Ecto neural progenitor cell (in vitro differentiated cells): ENCODE data around the gene ICAM1.

Experiments
- DNase-seq: peaks from one replicate; pipeline ENCODE4 v3.0.0-alpha.2; 2018; ENCODE audit warnings: low spot score

ICAM1 gene

DNA sequence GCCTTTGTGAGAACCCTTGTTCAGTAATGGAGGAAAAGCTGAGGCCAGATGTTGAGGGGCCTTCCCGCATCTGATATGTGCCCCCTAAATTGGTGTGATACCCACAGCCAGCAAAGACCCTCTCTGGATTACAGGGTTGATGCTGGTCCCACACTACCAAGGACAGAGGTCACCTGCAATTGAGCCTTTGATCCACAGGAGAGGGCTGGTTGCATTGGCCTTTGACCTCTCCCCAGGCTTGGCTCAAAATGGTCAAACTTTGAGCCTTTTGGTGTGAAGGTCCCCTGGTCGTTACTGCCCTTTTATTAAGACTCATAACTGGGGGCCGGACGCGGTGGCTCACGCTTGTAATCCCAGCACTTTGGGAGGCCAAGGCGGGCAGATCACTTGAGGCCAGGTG, 27.3 kb upstream of the ICAM1 start:
- DNase-seq = no peak

DNA sequence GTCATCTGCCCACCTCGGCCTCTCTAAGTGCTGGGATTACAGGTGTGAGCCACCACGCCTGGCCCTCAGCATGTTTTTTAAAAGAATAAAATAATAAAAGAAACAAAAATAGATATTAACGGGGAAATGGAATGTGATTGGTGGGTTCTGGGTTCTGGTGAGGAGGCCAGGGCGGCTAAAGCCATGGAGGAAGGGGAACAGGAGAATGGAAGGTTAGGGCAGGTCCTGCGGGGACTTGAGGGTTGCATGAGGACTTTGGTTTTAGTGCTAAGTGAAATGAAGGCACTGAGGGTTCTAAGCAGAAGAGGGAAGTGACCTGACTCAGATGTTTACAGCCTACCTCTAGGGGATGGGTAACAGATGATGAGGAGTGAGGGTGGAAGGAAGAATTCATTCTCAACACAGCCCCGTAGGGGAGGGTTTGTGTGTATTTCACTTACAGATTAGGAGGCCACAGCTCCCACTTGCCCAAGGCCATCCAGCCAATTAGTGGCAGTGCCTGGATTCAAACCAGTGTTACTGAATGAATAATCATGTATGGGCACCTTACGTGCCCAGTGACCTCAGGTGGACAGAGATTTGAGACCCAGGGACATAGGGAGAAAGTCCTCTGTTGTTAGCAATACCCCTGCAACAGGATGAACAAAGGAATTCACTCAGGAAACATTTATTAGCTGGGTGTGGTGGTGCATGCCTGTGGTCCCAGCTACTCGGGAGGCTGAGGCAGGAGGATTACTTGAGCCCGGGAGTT, 25.6 kb upstream of the ICAM1 start:
- no peak for DNase-seq

DNA sequence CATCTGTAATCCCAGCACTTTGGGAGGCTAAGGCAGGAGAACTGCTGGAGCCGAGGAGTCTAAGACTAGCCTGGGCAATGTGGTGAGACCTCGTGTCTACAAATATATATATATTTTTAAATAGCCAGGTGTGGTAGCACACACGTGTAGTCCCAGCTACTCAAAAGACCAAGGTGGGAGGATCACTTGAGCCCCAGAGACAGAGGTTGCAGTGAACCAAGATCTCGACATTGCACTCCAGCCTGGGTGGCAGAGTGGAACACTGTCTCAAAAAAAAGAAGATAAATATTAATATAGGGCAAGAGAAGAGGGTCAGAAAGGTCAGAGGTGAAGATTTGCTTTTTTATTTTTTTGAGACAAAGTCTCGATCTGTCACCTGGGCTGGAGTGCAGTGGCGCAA, 24.4 kb upstream of the ICAM1 start:
- DNase-seq = no peak

GRCh38 chr19:10251792-10252694, 18.9 kb upstream of the ICAM1 start, which contains the start of gene MRPL4:
MRPL4 (plus strand) TSS chr19:10252214; CDS start chr19:10252254, 40 bp downstream.
- peak; percentile 95 for DNase-seq

GRCh38 chr19:10252707-10253106, 18.2 kb upstream of the ICAM1 start:
- DNase-seq = no peak

GRCh38 chr19:10254244-10254643, 16.7 kb upstream of the ICAM1 start:
- no peak for DNase-seq

DNA sequence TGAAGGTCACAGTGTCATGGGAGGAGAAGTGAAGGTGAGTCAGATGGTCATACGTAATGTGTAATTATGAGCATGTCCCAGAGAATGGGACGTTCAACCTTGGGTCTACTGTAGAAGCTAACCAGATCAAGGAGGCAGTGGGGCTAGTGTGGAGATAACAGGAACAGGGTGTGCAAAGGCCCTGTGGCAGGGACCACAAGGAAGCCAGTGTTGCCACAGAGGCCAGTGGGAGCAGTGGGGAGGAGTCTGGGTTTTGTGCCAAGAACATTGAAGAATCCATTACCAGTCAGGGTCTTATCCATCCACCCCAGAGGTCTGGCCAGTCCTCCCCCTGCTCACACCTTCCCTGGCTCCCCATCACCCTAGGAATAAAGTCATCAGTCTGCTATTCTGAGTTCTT, 15.6 kb upstream of the ICAM1 start:
- DNase-seq = no peak

DNA sequence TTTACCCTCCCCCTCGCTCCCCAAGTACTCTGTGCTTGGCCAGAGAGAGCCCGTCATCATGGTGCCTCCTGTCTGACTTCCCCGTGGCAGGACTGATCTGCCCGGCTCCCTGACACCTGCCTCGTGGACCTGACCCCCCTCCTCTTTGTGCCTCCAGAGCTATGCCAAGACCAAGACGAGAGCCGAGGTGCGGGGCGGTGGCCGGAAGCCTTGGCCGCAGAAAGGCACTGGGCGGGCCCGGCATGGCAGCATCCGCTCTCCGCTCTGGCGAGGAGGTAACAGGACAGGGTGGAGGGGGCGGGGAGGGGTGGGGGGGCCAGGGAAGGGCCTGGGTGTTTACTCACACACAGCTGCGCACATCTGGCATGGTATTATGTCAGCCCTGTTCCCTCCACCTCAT, 14.4 kb upstream of the ICAM1 start:
- DNase-seq = no peak

- no peak for DNase-seq
These were observed 13.8 kb upstream of the ICAM1 start for GRCh38 chr19:10256970-10257615.

GRCh38 chr19:10258080-10258710, 12.7 kb upstream of the ICAM1 start:
- DNase-seq = no peak

DNA sequence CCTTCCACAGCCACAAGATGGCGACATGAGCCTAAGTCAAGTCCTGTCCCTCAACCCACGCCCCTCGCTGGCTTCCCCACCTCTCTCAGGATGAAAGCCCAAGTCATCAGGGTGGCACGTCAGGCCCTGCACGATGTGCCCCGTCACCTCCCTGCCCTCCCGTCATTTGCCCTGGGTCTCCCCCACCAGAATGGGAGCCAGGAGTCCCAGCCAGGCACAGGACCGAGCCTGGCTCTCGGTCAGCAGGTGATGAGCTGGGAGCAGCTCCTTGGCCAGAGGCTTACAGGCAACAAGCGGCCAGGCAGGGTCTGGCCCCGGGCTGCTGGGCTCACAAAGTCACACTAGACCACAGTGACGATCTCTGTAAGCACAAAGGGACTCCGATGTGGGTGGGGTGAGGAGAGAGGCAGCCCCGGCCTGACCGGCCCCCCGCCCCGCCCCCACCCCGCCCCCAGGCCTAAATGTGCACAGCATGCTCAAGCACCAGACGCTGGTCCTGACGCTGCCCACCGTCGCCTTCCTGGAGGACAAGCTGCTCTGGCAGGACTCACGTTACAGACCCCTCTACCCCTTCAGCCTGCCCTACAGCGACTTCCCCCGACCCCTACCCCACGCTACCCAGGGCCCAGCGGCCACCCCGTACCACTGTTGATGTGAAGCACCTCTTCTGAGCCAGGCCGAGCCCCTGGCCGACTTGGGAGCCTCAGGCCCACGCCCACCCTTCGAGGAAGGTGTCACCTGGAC, 11.6 kb upstream of the ICAM1 start:
- peak; percentile 88 for DNase-seq

- no peak for DNase-seq
These were observed 10.8 kb upstream of the ICAM1 start for GRCh38 chr19:10260141-10260584.

DNA sequence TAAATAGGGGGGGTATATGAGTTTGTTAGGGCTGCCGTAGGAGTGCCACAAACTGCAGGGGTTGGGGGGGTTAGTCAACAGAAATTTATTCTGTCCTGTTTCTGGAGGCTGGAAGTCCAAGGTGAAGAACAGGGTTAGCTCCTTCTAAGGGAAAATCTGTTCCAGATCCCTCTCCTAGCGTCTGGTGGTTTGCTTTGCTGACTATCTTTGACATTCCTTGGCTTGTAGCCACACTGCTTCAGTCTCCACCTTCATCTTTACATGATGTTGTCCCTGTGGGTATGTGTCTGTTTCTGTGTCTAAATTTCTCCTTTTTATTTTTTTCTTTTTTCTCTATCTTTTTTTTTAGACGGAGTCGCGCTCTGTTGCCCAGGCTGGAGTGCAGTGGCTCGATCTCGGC, 8.1 kb upstream of the ICAM1 start:
- DNase-seq = no peak

- DNase-seq = no peak
These were observed 4.2 kb upstream of the ICAM1 start for GRCh38 chr19:10266706-10267105.

DNA sequence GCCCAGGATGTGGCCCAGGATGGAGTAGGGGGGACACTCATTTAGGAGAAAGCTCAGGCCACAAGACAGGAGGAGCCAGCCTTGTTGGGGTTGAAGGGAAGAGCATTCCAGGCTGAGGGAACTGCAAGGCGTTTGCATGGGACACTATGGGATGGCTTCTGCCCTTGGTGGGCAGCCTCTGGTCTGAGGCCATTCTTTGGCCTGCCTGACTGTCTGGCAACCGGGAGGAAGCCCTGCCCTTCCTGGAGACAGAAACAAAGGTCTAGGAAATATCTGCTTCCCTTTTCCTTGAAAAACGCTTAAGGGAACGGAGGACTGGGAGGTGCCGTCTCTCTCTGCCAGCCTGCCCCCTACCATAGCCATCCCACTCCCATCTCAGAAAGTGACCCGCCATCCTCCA, 2.8 kb upstream of the ICAM1 start:
- no peak for DNase-seq

DNA sequence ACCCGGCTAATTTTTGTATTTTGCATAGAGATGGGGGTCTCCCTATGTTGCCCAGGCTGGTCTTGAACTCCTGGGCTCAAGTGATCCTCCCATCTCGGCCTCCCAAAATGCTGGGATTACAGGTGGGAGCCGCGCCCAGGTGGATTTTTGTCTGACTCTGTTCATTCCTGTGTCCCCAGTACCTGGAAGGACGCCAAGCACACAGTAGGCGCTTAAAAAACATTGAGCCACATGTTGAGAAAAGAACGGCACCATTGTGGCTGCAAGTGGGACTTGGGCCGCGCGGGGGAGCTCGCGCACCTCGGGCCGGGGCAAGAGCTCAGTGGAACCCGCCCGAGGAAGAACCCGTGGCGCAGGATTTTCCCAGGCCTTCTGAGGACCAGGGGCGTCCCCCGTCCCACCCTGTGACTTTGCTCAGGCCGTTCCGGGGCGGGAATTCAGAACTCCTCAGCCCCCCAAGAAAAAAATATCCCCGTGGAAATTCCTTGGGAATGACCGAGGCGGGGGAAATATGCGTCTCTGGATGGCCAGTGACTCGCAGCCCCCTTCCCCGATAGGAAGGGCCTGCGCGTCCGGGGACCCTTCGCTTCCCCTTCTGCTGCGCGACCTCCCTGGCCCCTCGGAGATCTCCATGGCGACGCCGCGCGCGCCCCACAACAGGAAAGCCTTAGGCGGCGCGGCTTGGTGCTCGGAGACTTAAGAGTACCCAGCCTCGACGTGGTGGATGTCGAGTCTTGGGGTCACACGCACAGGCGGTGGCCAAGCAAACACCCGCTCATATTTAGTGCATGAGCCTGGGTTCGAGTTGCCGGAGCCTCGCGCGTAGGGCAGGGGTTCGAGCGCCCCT, 1.4 kb upstream of the ICAM1 start:
- DNase-seq = peak; percentile 89

DNA sequence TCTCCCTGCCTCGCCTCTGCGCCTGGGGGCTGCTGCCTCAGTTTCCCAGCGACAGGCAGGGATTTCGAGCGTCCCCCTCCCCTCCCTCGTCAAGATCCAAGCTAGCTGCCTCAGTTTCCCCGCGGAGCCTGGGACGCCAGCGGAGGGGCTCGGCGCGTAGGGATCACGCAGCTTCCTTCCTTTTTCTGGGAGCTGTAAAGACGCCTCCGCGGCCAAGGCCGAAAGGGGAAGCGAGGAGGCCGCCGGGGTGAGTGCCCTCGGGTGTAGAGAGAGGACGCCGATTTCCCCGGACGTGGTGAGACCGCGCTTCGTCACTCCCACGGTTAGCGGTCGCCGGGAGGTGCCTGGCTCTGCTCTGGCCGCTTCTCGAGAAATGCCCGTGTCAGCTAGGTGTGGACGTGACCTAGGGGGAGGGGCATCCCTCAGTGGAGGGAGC, 722 bp upstream of the ICAM1 start:
- no peak for DNase-seq

- DNase-seq = no peak
These were observed 695 bp downstream of the ICAM1 start for GRCh38 chr19:10271543-10272086.

GRCh38 chr19:10274589-10274988, 3.7 kb downstream of the ICAM1 start:
- DNase-seq = no peak
